Panc1 (cell line): ENCODE results near the gene FAM13A. TPM values are rescaled to one million over a fixed set of nuclear protein-coding genes. Genes with fewer than 3 reads are reported as not detected.

ENCODE experiments used
- ATAC-seq: fragments of 200-7000 bp; cut with Tn5 transposase; 2 replicates; pipeline ENCODE4 v1.9.1; 2020; ENCODE audit warnings: mild to moderate bottlenecking, moderate library complexity
- BruUV-seq: library from RNA; stranded (reverse); fragments of 400-500 nt; replicated peaks from 2 replicates; lab custom pipeline; 2021; lab: Mats Ljungman, UMichigan
- CTCF ChIA-PET: fragments of 300-600 bp; sonication (Branson Sonifier 250); formaldehyde crosslinking; loops from one replicate; lab custom pipeline; 2022; ENCODE audit warnings: antibody characterized with exemption; lab: Charles Lee
- POLR2A ChIA-PET: fragments of 300-600 bp; sonication (Branson Sonifier 250); formaldehyde crosslinking; loops from one replicate; lab custom pipeline; 2022; ENCODE audit warnings: antibody characterized with exemption; lab: Charles Lee
- DNase-seq: peaks from one replicate; pipeline ENCODE4 v3.0.0-alpha.2; 2010; ENCODE audit warnings: low read depth, low spot score
- H3K27ac ChIP-seq: 2 replicates; pipeline ENCODE4 v1.5.1; 2011; ENCODE audit warnings: mild to moderate bottlenecking, low read length, inconsistent platforms
- H3K27me3 ChIP-seq: fragments of 200-500 bp; sonication (Bioruptor generic); 2 replicates; pipeline ENCODE4 v1.6.0; 2014; ENCODE audit warnings: low read length, inconsistent platforms; ENCODE audit not compliant: control insufficient read depth, insufficient read depth
- H3K36me3 ChIP-seq: fragments of 200-500 bp; sonication (Bioruptor generic); 2 replicates; pipeline ENCODE4 v1.5.1; 2014; ENCODE audit warnings: inconsistent platforms, mild to moderate bottlenecking, low read length, moderate library complexity; ENCODE audit not compliant: control insufficient read depth, insufficient read depth
- H3K4me1 ChIP-seq: 2 replicates; pipeline ENCODE4 v1.5.1; 2011; ENCODE audit warnings: inconsistent platforms, mild to moderate bottlenecking, low read length, moderate library complexity; ENCODE audit not compliant: control insufficient read depth, insufficient read depth
- H3K4me3 ChIP-seq, 2 experiments: 2 replicates each; pipeline ENCODE4 v1.5.1; 2011 to 2012; ENCODE audit warnings: low read depth in 2 of 2, low read length in 2 of 2, mild to moderate bottlenecking in 2 of 2, inconsistent platforms in 1 of 2, moderate library complexity in 1 of 2
- H3K9me3 ChIP-seq: fragments of 200-500 bp; sonication (Bioruptor generic); 2 replicates; pipeline ENCODE4 v1.5.1; 2014; ENCODE audit warnings: low read depth, mild to moderate bottlenecking, inconsistent platforms, low read length, moderate library complexity; ENCODE audit not compliant: control insufficient read depth, insufficient read depth
- CTCF ChIP-seq: fragments of 450-650 bp; IDR thresholded peaks from 2 replicates; pipeline ENCODE4 v1.5.1; 2017; ENCODE audit warnings: mild to moderate bottlenecking
- POLR2AphosphoS5 ChIP-seq: IDR thresholded peaks from 2 replicates; pipeline ENCODE4 v1.6.1; 2012; ENCODE audit warnings: mild to moderate bottlenecking, low read depth, low read length, moderate library complexity
- REST ChIP-seq, 2 experiments: IDR thresholded peaks; 2 replicates each; pipeline ENCODE4 v1.6.1; 2011 to 2012; ENCODE audit warnings: low read depth in 2 of 2, control low read depth in 1 of 2, low read length in 1 of 2, mild to moderate bottlenecking in 1 of 2, moderate library complexity in 1 of 2; ENCODE audit not compliant: insufficient read depth in 1 of 2
- SIN3A ChIP-seq: IDR thresholded peaks from 2 replicates; pipeline ENCODE4 v1.6.1; 2012; ENCODE audit warnings: low read depth, mild to moderate bottlenecking, low read length, moderate library complexity, borderline replicate concordance; ENCODE audit not compliant: insufficient read depth
- TCF7L2 ChIP-seq: IDR thresholded peaks from 2 replicates; pipeline ENCODE4 v1.6.1; 2011; ENCODE audit warnings: mild to moderate bottlenecking, low read depth, low read length, inconsistent platforms
- in situ Hi-C: cut with HindIII; loops from 2 replicates; pipeline ENCODE4 v1.10.0; 2016; ENCODE audit warnings: low sequenced_read_pairs, low pct_unique_long_range_greater_than_20kb
- intact Hi-C: fragments of 100-400 bp; cut with micrococcal nuclease; formaldehyde crosslinking; loops from one replicate; pipeline ENCODE4 v1.10.0; 2022; ENCODE audit not compliant: unreplicated experiment
- total RNA-seq: library from RNA; stranded (reverse); gene quantifications from one replicate; pipeline ENCODE4 v1.2.1, GENCODE V29; 2021; ENCODE audit not compliant: unreplicated experiment

The FAM13A gene
- total RNA-seq, 1 experiment from 2014 or later: 5.8 TPM

GRCh38 chr4:88755454-88755853 lies 301.5 kb downstream of the FAM13A start:
- intact Hi-C loops: no loop called here
- H3K9me3 ChIP-seq: no peaks in the 10 kb centered on the region

DNA sequence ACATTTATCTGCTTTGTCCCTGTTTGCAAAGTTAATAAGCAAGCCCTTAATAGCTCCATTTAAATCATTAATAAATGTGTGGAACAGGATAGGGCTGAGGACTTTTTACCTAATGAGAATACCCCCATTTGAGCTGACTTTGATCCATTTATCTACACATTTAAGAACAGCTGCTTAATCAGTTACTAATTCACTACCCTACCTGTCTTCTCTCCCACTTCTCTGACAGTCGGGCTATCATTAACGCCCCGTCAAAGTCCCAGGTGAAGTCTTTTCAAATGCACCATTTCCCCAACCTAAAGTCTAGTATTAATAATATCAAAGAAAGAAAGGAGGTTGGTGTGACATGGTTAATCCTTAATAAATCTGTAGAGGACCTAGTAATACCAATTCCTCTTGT lies 302.2 kb downstream of the FAM13A start:
- TF ChIP-seq CTCF (no peak), SIN3A (no peak), TCF7L2 (no peak), REST (IDR thresholded peaks at IDR 0.05; ENCODE audit: insufficient read depth in 1 of 2, low read depth in 2 of 2, low read length in 1 of 2) (no peak), POLR2AphosphoS5 (no peak)
- H3K9me3 ChIP-seq: no peaks in the 10 kb centered on the region
- in situ Hi-C loops: no loop called here
- ATAC-seq: no peak
- intact Hi-C loops: no loop called here
- H3K27ac ChIP-seq: no peak overlapping the region
- BruUV-seq: no TSS peak
- DNase-seq: no peak
- no peaks in the 10 kb centered on the region for H3K36me3 ChIP-seq
- POLR2A ChIA-PET: no interaction called here
- CTCF ChIA-PET: no interaction called here
- no peaks in the 10 kb centered on the region for H3K27me3 ChIP-seq
- H3K4me1 ChIP-seq: no peaks in the 10 kb centered on the region
- H3K4me3 ChIP-seq: no peak overlapping the region

More at GRCh38 chr4:88755454-88755853, 301.5 kb downstream of the FAM13A start:
- in situ Hi-C loops: no loop called here
- H3K27me3 ChIP-seq: no peaks in the 10 kb centered on the region
- DNase-seq (no peak), ATAC-seq (no peak)
- POLR2A ChIA-PET: no interaction called here
- CTCF ChIA-PET: no interaction called here
- BruUV-seq: no TSS peak
- H3K4me1 ChIP-seq: no peaks in the 10 kb centered on the region
- H3K27ac ChIP-seq: no peak overlapping the region
- H3K4me3 ChIP-seq: no peak overlapping the region
- no peak for TF ChIP-seq TCF7L2
- TF ChIP-seq POLR2AphosphoS5: no peak
- no peak for TF ChIP-seq REST (IDR thresholded peaks at IDR 0.05; ENCODE audit: insufficient read depth in 1 of 2, low read depth in 2 of 2, low read length in 1 of 2)
- H3K36me3 ChIP-seq: no peaks in the 10 kb centered on the region
